Limb (tissue), 2 donors: ENCODE measurements around the gene TMEM239.
"Not testable (repeated sequence)": the region's sequence is repeated elsewhere in the genome, so short reads cannot be mapped to it uniquely, and the experiment has no call there.

Experiments
- DNase-seq, 2 donors: peaks; one replicate each; pipeline ENCODE4 v3.0.0-alpha.2; 2016; ENCODE audit errors: extremely low spot score in 2 of 2

Gene TMEM239

DNA sequence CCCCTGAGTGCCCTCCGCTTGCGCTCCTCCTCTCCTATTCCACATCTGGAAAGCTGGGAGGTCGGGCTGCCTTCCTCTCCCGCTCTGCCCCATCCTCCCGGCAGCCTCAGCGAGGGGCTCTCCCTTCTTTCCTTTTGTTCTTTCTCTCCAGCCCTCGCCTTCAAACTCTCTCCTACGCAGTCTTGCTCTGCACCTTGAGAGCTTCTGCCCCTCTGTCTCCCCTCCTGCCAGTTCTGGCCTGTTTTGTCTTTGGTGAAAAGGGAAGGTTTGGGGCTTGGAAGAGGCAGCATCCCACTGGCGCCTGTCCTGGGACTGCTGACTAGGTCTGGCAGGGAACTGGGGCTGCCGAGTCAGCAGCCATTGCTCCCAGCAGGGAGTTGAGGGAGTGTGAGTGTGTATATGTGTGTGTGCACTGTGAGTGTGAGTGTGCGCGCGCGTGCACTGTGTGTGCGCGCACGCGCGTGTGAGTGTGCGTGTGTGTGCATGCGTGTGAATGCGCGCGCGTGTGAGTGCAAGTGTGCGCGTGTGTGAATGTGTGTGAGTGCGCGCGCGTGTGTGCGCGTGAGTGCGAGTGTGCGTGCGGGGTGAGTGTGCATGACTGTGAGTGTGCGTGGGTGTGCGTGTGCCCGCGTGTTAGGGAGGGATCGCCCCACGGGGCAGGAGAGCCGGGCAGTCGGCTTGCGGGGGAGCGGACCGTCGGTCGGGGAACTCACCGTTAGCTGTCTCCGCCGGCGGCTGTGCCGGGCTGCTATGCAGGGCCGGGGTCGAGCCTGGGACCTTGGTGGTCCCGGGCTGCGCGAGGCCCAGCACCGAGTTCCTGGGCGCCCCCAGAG lies 16.3 kb upstream of the TMEM239 start:
- DNase-seq = peak; percentile 21 to 66

DNA sequence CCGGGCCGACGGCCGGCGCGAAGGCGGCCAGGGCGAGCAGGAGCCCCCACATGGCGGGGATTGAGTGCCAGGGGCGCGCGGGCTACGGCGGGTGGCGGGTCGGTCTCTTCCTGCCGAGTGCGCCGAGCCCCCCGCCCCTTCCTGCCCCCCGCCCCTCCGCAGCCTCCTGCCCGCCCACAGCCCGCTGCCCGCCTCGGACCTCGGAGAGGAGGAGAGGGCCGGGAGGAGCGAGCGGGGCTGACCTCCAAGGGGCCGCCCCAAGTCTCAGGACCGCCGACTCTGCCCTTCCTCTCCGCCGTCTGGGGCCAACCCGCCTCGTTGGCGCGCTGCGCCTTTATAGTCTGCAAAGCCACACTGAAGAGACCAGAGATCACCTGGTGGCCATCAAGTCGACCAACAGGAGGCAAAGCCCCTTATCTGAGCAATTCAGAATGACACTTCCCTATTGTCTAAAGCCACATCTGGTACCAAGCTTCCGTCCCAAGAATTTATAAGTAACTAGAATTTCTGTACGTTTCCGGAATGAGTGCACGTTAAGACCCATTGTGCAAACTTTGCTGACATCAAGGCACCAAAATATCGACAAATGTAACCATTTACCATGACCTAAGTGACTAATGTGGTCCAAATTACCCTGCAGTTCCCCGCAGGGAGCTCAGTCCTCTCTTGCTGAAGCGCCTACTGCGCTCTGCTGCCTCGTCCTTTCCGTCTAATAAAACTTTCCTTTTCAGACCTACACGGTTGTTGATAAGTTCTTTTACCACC lies 15.5 kb upstream of the TMEM239 start, which contains the start of gene CPXM1:
TSS of gene CPXM1 (minus strand) at position 107 of the 765 bp plus-strand sequence. CDS start at position 52, 55 bp downstream.
- DNase-seq = peak; percentile 45 to 78

- no peak for DNase-seq
Measured at GRCh38 chr20:2801286-2801728, 14.9 kb upstream of the TMEM239 start.

- DNase-seq = no peak
Measured at GRCh38 chr20:2804041-2804828, 11.9 kb upstream of the TMEM239 start.

DNA sequence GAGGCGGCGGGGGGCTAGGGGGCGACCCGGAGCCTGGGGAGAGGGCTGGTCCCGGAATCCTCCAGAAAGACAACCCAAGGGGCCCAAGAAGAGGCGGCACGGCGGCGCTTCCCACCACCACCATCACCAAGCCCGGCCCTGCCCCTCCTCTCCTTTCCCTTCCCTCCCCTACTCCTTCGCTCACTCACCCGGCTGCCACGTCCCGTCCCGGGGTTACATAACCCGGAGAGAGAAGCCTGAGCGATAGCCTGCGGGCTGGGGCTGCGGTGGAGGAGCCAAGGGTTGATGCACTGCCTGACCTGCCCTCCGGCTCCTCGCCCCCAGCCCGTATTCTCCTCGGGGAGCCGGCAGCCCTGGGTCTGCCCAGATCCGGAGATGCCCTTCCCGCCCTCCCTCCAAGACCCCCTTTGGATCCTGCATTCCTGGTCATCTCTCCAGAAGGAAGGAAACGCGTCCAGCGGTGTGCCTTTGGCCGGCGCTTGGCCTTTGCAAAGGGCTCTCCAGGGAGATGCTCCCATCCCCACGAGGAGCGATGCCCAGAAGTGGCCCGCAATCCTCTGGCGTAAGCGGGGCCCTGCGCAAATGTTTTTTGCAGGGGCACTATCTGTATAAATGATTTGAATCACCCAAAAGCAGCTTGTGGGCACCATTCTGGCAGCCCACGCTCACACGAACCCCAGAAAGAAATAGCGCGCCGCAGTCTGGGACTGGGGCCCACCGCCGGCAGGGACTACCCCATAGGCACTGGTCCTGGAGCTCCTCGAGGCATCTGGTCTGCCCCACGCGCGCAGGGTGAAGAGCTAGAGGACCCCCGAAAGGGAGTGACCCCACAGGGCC lies 11.1 kb upstream of the TMEM239 start:
- DNase-seq = no peak

- no peak for DNase-seq
Measured at GRCh38 chr20:2805689-2806350, 10.3 kb upstream of the TMEM239 start.

- DNase-seq = no peak
Measured at GRCh38 chr20:2806351-2806701, 9.8 kb upstream of the TMEM239 start.

GRCh38 chr20:2807019-2807418 lies 9.1 kb upstream of the TMEM239 start:
- no peak for DNase-seq

- DNase-seq = not testable (repeated sequence)
Measured at GRCh38 chr20:2807929-2808328, 8.2 kb upstream of the TMEM239 start.

DNA sequence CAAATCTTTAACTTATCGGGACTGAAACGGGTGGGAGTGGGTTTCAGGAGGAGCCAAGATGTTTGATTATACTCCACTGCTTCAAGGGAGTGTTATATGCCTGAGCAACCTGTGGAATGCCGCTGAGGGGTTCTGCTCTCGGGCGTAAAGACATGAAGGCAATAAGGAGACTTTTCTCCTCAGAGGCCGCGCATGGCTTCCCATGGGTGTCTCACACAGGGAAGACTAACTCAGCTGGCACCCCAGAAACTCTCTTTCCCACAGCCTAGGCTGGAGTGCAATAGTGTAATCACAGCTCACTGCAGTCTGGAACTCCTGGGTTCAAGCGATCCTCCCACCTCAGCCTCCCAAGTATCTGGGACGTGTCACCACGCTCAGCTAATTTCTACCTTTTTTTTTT lies 6.5 kb upstream of the TMEM239 start:
- no peak for DNase-seq

- no peak for DNase-seq
Measured at GRCh38 chr20:2812189-2812588, 4.0 kb upstream of the TMEM239 start.

- DNase-seq = no peak
Measured at GRCh38 chr20:2814076-2814475, 2.1 kb upstream of the TMEM239 start.

DNA sequence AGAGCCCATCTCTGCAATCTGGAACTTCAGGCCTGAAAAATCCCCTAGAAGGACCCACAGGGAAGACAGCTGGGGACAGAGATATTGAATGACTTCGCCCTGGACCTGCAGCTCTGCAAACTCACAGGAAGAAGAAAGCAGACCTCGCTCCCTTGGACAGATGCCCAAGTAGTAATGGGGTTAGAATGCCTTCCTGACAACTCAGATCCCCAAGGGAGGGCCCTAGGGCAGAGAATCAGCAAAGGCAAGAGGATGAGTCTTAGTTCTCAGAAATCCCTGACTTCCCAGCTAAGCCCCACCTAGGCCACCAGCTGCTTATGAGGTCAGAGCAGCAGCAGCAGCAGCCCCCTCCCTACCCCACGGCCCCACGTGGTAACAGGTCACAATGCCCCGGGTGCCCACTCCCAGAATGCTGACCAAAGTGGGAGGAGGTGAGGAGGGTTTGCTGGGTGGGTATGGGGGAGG lies 1.5 kb upstream of the TMEM239 start, which contains the start of gene C20orf141:
TSS of gene C20orf141 (plus strand) at position 401 of the 465 bp plus-strand sequence. CDS start 198 bp downstream, outside the sequence.
- peak in 1 of 2 donors; percentile 37 for DNase-seq

- no peak for DNase-seq
Measured at GRCh38 chr20:2815242-2815900, 793 bp upstream of the TMEM239 start.

- DNase-seq = no peak
Measured at GRCh38 chr20:2816583-2817340, 598 bp downstream of the TMEM239 start.

DNA sequence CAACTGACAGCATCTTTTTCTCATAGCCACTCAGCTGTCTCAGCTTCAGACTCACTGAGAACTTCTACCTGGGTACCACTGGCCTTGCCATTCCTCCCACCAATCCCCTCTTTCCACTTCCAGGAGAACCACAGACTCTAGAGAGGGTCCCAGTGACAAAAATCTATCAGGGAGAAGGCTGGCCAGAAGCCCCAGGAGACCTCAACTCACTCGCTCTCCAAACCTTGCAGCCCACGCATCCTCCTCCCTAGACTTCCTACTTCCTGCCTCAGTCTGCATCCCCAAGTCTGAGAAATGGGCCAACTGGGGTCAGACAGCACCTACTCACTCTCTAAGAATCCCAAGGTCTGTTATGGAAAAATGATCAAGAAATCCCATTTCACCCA lies 1.2 kb downstream of the TMEM239 start:
- DNase-seq = no peak

- no peak for DNase-seq
Measured at GRCh38 chr20:2817891-2818595, 1.9 kb downstream of the TMEM239 start.
